ENCODE data around the gene BSCL2.
"Not testable (repeated sequence)": the region's sequence is repeated elsewhere in the genome, so short reads cannot be mapped to it uniquely, and the experiment has no call there.

BSCL2 gene

DNA sequence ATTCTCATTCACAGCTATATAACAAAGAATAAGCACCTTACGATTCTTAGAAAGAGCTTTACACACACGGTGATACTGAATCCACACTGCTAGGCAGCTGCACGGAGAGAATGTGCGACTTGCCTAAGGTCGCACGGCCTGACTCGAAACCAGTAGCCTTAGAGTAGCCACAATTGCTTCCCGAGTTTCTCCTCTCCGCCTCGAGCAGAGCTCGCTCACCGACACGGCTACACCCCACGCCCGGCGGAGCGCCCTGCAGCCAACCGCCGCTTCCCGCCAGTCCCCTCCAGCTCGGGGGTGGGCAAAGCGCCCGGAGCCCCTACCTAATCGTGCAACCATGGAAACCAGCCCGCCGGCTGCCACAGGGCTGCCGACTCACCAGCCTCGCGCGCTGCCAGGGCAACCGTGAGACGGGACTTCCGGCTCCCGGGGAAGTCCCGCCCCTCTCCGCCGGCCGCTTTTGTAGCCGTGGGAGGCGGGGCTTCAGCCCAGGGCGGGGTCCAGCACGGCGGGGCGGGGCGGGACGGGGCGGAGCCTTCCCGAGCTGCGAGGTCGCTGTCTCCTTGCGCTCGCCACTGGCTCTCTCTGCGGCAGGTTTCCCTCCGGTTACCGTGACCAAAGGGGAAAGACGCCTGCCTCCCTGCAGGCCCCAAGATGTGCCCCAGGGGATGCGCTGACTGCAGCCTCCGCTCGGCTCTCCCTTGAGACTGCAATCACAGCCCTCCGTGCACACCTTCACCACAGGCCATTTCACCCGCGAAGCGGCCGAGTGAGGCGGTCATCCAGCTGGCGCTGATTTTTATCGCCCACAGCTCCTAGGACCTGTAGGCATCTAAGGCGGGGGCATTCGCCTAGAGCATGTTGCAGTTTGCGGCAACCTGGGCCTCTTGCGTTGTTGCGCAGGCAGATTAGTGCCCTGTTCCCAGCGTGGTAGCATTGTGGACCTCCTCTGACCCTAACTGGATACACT lies 1.1 kb downstream of the BSCL2 start:
- H3K36me3 ChIP-seq, result peaks cover 8 to 19% (median 9%) of the 10 kb centered on the region in 3 donors
- DNase-seq, result peak; percentile 93 to 97
- peak overlapping the region; percentile 61 to 71 for H3K4me3 ChIP-seq
- TF ChIP-seq, protein P1, sequence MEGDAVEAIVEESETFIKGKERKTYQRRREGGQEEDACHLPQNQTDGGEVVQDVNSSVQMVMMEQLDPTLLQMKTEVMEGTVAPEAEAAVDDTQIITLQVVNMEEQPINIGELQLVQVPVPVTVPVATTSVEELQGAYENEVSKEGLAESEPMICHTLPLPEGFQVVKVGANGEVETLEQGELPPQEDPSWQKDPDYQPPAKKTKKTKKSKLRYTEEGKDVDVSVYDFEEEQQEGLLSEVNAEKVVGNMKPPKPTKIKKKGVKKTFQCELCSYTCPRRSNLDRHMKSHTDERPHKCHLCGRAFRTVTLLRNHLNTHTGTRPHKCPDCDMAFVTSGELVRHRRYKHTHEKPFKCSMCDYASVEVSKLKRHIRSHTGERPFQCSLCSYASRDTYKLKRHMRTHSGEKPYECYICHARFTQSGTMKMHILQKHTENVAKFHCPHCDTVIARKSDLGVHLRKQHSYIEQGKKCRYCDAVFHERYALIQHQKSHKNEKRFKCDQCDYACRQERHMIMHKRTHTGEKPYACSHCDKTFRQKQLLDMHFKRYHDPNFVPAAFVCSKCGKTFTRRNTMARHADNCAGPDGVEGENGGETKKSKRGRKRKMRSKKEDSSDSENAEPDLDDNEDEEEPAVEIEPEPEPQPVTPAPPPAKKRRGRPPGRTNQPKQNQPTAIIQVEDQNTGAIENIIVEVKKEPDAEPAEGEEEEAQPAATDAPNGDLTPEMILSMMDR (IDR thresholded peaks at IDR 0.05), result no peak
- peak overlapping the region; percentile 68 to 85 for H3K27ac ChIP-seq
- no peaks in the 10 kb centered on the region for H3K27me3 ChIP-seq
- no peaks in the 10 kb centered on the region for H3K9me3 ChIP-seq
- peaks cover 0 to 40% (median 35%) of the 10 kb centered on the region in 4 donors for H3K4me1 ChIP-seq
- intact Hi-C loops (cut with DNase I; ENCODE audit: low total_unique reads), result loop anchor here (10.0 kb wide), 1 partner anchor 91 kb away; the partner anchor contains the start of genes EML3 and ROM1

DNA sequence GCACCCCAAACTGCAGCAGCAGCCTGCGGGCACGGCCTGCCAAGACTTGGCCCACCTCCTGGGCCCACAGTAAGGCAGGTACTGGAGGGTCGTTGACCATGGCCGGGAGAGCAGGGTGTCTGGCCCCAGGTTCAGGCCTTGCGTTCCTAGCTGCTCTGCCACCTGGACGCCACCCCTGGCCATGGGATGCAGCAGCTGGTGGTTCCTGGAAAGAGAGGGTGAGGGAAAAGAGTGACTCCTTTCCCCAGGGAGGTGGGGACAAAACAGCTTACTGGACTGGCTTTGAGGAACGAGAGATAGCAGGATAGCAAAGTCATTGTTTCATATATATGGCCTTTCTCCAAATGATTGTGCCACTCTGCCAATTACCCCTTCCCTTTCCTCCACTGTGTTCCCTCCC lies 1.8 kb downstream of the BSCL2 start:
- Histone ChIP-seq H3K36me3 (peaks cover under 1 to 19% (median 2%) of the 10 kb centered on the region in 3 donors), H3K9me3 (no peaks in the 10 kb centered on the region), H3K4me3 (peak overlapping the region; percentile 61 to 71), H3K27me3 (no peaks in the 10 kb centered on the region), H3K4me1 (peaks cover 0 to 39% (median 34%) of the 10 kb centered on the region in 4 donors), H3K27ac (peak overlapping the region; percentile 68 to 85)
- TF ChIP-seq, protein P1 (IDR thresholded peaks at IDR 0.05), result no peak
- intact Hi-C loops (cut with DNase I; ENCODE audit: low total_unique reads), result loop anchor here (10.0 kb wide), 1 partner anchor 91 kb away; the partner anchor contains the start of genes EML3 and ROM1
- DNase-seq, result no peak

DNA sequence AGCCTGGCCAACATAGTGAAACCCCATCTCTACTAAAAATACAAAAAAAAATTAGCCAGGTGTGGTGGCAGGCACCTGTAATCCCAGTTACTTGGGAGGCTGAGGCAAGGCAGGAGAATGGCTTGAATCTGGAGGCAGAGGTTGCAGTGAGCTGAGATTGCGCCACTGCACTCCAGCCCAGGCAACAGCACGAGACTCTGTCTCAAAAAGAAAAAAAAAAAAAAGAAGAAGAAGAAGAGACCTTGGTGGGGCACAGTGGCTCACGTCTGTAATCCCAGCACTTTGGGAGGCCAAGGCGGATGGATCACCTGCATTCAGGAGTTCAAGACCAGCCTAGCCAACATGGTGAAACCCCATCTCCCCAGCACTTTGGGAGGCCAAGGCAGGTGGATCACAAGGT lies 3.3 kb downstream of the BSCL2 start:
- Histone ChIP-seq H3K36me3 (peaks cover 0 to 21% (median 0%) of the 10 kb centered on the region in 3 donors), H3K4me1 (peaks cover 0 to 29% (median 26%) of the 10 kb centered on the region in 4 donors)
- intact Hi-C loops (cut with DNase I; ENCODE audit: low total_unique reads), result loop anchor here (10.0 kb wide), 1 partner anchor 89 kb away; the partner anchor contains the start of genes EML3 and ROM1
- not testable (repeated sequence) for H3K4me3 ChIP-seq, DNase-seq, H3K27me3 ChIP-seq, H3K27ac ChIP-seq, H3K9me3 ChIP-seq

DNA sequence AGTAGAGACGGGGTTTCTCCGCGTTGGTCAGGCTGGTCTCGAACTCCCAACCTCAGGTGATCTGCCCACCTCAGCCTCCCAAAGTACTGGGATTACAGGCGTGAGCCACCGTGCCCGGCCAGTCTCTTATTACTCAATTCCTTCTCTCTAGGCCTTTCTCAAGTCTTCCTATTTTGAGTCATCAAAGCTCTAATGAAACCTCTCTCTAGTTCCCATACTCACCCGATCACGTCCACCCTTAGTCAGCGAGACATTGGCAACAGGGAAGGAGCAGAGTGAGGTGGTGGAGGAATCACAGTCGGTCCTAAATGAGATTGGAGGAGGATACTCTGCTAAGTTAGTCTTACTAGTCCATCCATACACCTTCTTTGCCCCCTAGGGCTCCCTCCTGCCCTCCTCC lies 5.0 kb downstream of the BSCL2 start:
- TF ChIP-seq, protein P1 (IDR thresholded peaks at IDR 0.05), result no peak
- intact Hi-C loops (cut with DNase I; ENCODE audit: low total_unique reads), result loop anchor here (10.0 kb wide), 1 partner anchor 87 kb away; the partner anchor contains the start of genes EML3 and ROM1
- no peaks in the 10 kb centered on the region for H3K9me3 ChIP-seq
- peaks cover 0 to 21% (median 0%) of the 10 kb centered on the region in 3 donors for H3K36me3 ChIP-seq
- no peak for DNase-seq
- H3K27ac ChIP-seq, result no peak overlapping the region
- no peaks in the 10 kb centered on the region for H3K27me3 ChIP-seq
- H3K4me3 ChIP-seq, result no peak overlapping the region
- peaks cover 0 to 17% (median 15%) of the 10 kb centered on the region in 4 donors for H3K4me1 ChIP-seq

DNA sequence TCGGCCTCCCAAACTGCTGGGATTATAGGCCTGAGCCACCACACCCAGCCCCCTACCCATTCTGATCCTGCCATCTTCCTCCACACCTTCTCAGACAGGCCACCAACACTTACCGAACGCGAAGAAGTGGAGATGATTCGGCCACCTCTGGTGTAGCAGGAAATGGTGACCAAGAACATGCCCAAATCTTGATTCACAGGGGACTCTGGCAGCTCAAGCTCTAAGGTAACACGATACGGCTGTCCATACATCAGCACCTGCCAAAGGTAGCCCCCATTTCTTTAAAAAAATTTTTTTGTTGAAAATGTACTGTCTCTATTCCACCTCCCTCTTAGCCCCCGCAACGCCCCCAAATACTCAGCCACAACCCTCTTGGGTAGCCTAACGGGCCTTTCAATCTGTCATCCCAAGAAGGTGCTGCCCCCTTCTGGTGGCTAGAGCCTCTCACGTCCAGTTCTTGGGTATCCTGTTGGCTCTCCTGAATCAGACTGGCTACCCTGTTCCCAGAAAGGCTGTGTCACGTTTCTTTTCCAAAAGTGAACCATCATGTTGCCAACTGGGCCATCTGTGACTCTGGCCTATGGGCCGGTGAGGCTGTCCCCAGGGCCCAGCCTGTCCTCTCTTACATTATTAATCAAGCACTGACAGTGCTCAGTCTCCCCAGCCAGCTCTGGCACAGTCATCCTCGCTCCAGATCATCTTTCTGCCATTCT lies 12.6 kb downstream of the BSCL2 start:
- intact Hi-C loops (cut with DNase I; ENCODE audit: low total_unique reads), result loop anchor here (10.0 kb wide), 1 partner anchor 300 kb away; no protein-coding TSS in a partner anchor
- H3K36me3 ChIP-seq, result peaks cover 23 to 47% (median 30%) of the 10 kb centered on the region in 3 donors

DNA sequence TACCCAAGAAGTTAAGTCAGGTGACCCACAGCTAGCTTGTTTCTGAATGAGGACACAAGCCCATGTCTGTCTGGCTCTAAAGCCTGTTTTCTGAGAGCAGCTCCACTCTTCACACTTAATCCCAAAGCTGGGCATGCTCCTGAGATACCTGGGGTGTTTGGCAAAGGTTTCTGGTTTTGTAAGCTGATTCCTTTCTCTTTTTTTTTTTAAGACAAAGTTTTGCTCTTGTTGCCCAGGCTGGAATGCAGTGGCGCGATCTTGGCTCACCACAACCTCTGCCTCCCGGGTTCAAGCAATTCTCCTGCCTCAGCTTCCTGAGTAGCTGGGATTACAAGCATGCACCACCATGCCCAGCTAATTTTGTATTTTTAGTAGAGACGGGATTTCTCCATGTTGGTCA lies 13.6 kb downstream of the BSCL2 start:
- H3K4me3 ChIP-seq, H3K27me3 ChIP-seq, H3K9me3 ChIP-seq, DNase-seq, H3K27ac ChIP-seq: not testable (repeated sequence)
- H3K36me3 ChIP-seq, result peaks cover 23 to 48% (median 30%) of the 10 kb centered on the region in 3 donors
- intact Hi-C loops (cut with DNase I; ENCODE audit: low total_unique reads), result loop anchor here (10.0 kb wide), 1 partner anchor 299 kb away; no protein-coding TSS in a partner anchor
- H3K4me1 ChIP-seq, result peaks cover 0 to 11% (median 0%) of the 10 kb centered on the region in 4 donors

More for the DNA sequence above, 12.6 kb downstream of the BSCL2 start:
- TF ChIP-seq, protein P1 (IDR thresholded peaks at IDR 0.05), result peak; percentile 76 to 87
- Histone ChIP-seq H3K4me3 (no peak overlapping the region), H3K9me3 (no peaks in the 10 kb centered on the region), H3K4me1 (peaks cover 0 to 7% (median 0%) of the 10 kb centered on the region in 4 donors), H3K27me3 (no peaks in the 10 kb centered on the region), H3K27ac (no peak overlapping the region)
- DNase-seq, result peak; percentile 86 to 88

Measured in tibial artery (tissue), 4 donors.